ENCODE measurements around the gene MEI1. TPM values are rescaled to one million over a fixed set of nuclear protein-coding genes. Genes with fewer than 3 reads are reported as not detected.

The MEI1 gene
- total and polyA plus RNA-seq, 2 of the 4 experiments (the other 2 are of a cell fraction): 0.90 to 2.6 TPM

DNA sequence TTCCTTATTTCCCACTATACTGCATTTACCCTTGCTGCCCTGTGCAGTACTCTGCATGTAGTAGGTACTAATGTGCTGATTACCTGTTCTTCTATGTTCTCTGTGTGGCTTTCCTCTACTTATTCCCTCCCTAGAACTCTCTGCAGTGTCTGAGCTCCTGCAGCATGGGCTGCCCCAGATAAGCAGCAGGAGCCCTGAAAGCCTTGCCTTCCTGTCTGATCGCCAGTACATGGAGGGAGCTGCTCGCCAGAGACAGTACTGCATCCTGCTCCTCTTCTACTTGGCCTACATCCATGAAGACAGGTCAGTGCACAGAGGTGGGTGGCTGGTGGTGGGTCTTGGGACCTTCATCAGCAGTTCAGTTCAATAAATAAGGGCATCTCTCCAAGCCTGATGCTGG lies 58.9 kb downstream of the MEI1 start:
- CTCF ChIA-PET: interaction anchor here (0.6 kb wide), 1 partner anchor 1083 kb away, joined by 3 read pairs; no protein-coding TSS in a partner anchor

More for the DNA sequence above, 58.9 kb downstream of the MEI1 start:
- Histone ChIP-seq H2AFZ (replicated peaks; ENCODE audit: low read length, poor library complexity) (no peak overlapping the region), H2BK120ac (ENCODE audit: low read depth, low read length) (no peak overlapping the region), H2BK15ac (ENCODE audit: low read depth, low read length) (no peak overlapping the region), H2BK5ac (ENCODE audit: low read depth, low read length, poor library complexity, severe bottlenecking) (no peak overlapping the region), H3K79me1 (ENCODE audit: low read depth in 1 of 2, low read length in 2 of 2) (no peaks in the 10 kb centered on the region), H2AK5ac (ENCODE audit: low read depth, low read length) (no peak overlapping the region), H3K4me2 (ENCODE audit: low read depth, low read length) (no peak overlapping the region), H4K8ac (ENCODE audit: low read depth in 2 of 2, low read length in 2 of 2) (no peak overlapping the region), H3K9ac (ENCODE audit: low read depth, low read length) (no peak overlapping the region), H3K14ac (replicated peaks; ENCODE audit: low read depth, low read length) (no peak overlapping the region), H4K91ac (ENCODE audit: insufficient read depth, low read depth, low read length) (no peak overlapping the region), H3K56ac (ENCODE audit: extremely low read depth, insufficient read depth, low read length) (no peak overlapping the region), H3K23ac (ENCODE audit: low read depth, low read length) (no peak overlapping the region), H3K27ac (ENCODE audit: insufficient read depth, low read length) (no peak overlapping the region), H3K36me3 (ENCODE audit: control insufficient read depth, insufficient read depth, low read length) (no peaks in the 10 kb centered on the region), H2BK20ac (ENCODE audit: low read depth, low read length) (no peak overlapping the region), H3K18ac (ENCODE audit: low read depth, low read length) (no peak overlapping the region), H3K9me3 (ENCODE audit: control insufficient read depth, insufficient read depth, low read length) (no peaks in the 10 kb centered on the region), H3K9me1 (ENCODE audit: insufficient read depth, low read length) (no peaks in the 10 kb centered on the region), H3K4me3 (ENCODE audit: insufficient read depth, low read depth, low read length) (no peak overlapping the region), H2AK9ac (replicated peaks; ENCODE audit: low read depth, low read length, poor library complexity) (no peak overlapping the region), H4K20me1 (ENCODE audit: insufficient read depth, low read length) (no peaks in the 10 kb centered on the region), H3K27me3 (ENCODE audit: control insufficient read depth, insufficient read depth, low read length) (peaks cover 14% of the 10 kb centered on the region), H3K4ac (ENCODE audit: low read depth, low read length) (no peak overlapping the region), H4K5ac (ENCODE audit: low read depth, low read length) (no peak overlapping the region), H3K4me1 (ENCODE audit: control insufficient read depth, insufficient read depth, low read length) (no peaks in the 10 kb centered on the region)
- DNase-seq: no peak
- in situ Hi-C loops (cut with MboI; ENCODE audit: low sequenced_read_pairs) (no loop called here), intact Hi-C loops (cut with micrococcal nuclease) (no loop called here), dilution Hi-C loops (cut with HindIII; ENCODE audit: low sequenced_read_pairs, unreplicated experiment) (no loop called here)
- no peak for ATAC-seq (ENCODE audit: low read depth)
- no TSS peak for BruUV-seq (replicated peaks)
- TF ChIP-seq RFX5 (IDR thresholded peaks at IDR 0.05; ENCODE audit: low read depth, low read length): no peak
- no peak for TF ChIP-seq BHLHE40 (IDR thresholded peaks at IDR 0.05; ENCODE audit: low read depth, low read length)
- no peak for TF ChIP-seq ELK1 (IDR thresholded peaks at IDR 0.05; ENCODE audit: borderline replicate concordance, low read depth, low read length)
- no peak for TF ChIP-seq MAZ (IDR thresholded peaks at IDR 0.05; ENCODE audit: borderline replicate concordance, low read depth, low read length)
- POLR2A ChIA-PET (ENCODE audit: unreplicated experiment): no interaction called here
- no CpG with 5 or more reads among the region's 2 CpGs for WGBS, 2 experiments (ENCODE audit: extremely low coverage in 2 of 2, insufficient read length in 1 of 2)
